ENCODE measurements around the gene ATP8A2.

The ATP8A2 gene

DNA sequence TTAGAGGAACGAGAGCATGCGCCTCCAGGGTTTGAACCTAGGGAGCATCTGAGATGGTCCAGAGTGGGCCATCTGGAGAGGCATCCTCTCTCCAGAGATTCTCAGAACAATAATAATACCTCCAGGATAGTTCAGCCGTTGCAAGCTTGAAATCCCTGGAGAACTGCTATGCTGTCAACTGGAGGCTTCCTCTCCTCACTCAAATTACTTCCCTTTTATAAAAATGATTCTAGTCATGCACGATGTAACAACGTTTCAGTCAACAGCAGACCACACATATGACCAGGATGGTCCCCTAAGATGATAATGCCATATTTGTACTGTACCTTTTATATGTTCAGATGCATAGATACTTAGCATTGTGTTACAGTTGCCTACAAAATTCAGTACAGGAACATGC lies 571.3 kb downstream of the ATP8A2 start:
- H3K4me3 ChIP-seq (ENCODE audit: low read depth, low read length) = peak overlapping the region; percentile 18
- DNase-seq (ENCODE audit: low read depth) = peak; percentile 86
- TF ChIP-seq MAX (IDR thresholded peaks at IDR 0.05; ENCODE audit: low read depth, low read length) = no peak
- no peak for TF ChIP-seq MYC (IDR thresholded peaks at IDR 0.05; ENCODE audit: low read depth, low read length)
- TF ChIP-seq POLR2A (IDR thresholded peaks at IDR 0.05; ENCODE audit: extremely low read depth, insufficient read length) = no peak
- TF ChIP-seq, protein P1, sequence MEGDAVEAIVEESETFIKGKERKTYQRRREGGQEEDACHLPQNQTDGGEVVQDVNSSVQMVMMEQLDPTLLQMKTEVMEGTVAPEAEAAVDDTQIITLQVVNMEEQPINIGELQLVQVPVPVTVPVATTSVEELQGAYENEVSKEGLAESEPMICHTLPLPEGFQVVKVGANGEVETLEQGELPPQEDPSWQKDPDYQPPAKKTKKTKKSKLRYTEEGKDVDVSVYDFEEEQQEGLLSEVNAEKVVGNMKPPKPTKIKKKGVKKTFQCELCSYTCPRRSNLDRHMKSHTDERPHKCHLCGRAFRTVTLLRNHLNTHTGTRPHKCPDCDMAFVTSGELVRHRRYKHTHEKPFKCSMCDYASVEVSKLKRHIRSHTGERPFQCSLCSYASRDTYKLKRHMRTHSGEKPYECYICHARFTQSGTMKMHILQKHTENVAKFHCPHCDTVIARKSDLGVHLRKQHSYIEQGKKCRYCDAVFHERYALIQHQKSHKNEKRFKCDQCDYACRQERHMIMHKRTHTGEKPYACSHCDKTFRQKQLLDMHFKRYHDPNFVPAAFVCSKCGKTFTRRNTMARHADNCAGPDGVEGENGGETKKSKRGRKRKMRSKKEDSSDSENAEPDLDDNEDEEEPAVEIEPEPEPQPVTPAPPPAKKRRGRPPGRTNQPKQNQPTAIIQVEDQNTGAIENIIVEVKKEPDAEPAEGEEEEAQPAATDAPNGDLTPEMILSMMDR (IDR thresholded peaks at IDR 0.05; ENCODE audit: low read depth, low read length) = no peak

DNA sequence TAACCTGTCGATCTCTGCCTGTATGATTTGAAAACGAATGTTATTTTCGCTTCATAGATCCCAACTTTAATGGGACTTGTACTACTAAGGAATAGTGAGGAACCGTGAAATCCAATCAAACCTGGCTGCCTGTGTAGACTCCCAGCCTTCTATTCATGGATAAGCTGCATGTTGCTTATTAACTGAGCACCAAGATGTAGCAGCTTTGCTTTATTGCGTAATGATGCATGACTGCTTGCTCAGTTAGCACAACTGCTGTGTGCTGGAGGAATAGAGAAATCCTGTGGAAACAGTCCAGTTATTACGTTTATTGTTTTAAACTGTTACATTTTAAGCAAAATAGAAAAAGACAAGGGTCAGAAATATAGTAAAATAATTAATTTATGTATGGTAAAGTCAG lies 571.9 kb downstream of the ATP8A2 start:
- peak; percentile 79 for DNase-seq (ENCODE audit: low read depth)
- no peak for TF ChIP-seq POLR2A (IDR thresholded peaks at IDR 0.05; ENCODE audit: extremely low read depth, insufficient read length)
- TF ChIP-seq, protein P1 (IDR thresholded peaks at IDR 0.05; ENCODE audit: low read depth, low read length) = no peak
- TF ChIP-seq MAX (IDR thresholded peaks at IDR 0.05; ENCODE audit: low read depth, low read length) = peak; percentile 41; the same call in 1 of the 2 replicates
- peak; percentile 48; the same call in 1 of the 2 replicates for TF ChIP-seq MYC (IDR thresholded peaks at IDR 0.05; ENCODE audit: low read depth, low read length)
- peak overlapping the region; percentile 18 for H3K4me3 ChIP-seq (ENCODE audit: low read depth, low read length)

DNA sequence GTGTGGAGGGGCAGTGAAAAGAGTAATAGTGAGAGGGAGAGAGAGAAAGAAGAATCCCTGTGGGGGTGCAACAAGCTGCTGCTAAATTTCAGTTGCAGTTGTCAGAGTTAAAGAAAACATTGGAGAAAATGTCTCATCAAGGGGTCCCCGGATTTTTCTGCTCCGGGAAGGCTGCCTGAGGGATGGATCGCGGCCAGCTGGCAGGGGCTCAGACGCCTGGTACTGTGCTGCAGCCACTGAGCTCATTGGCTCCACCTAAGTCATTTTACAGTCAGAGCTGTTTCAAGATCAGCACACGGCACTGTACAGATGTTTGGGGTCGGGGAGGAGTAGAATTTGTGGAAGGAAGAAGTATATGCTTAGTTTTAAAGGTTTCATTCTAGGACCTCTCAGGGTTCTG lies 573.8 kb downstream of the ATP8A2 start:
- H3K4me3 ChIP-seq (ENCODE audit: low read depth, low read length) = no peak overlapping the region
- TF ChIP-seq, protein P1 (IDR thresholded peaks at IDR 0.05; ENCODE audit: low read depth, low read length) = no peak
- no peak for TF ChIP-seq MAX (IDR thresholded peaks at IDR 0.05; ENCODE audit: low read depth, low read length)
- no peak for TF ChIP-seq MYC (IDR thresholded peaks at IDR 0.05; ENCODE audit: low read depth, low read length)
- no peak for TF ChIP-seq POLR2A (IDR thresholded peaks at IDR 0.05; ENCODE audit: extremely low read depth, insufficient read length)
- no peak for DNase-seq (ENCODE audit: low read depth)

GRCh38 chr13:25946321-25946720 lies 574.5 kb downstream of the ATP8A2 start:
- no peak for TF ChIP-seq MAX (IDR thresholded peaks at IDR 0.05; ENCODE audit: low read depth, low read length)
- TF ChIP-seq MYC (IDR thresholded peaks at IDR 0.05; ENCODE audit: low read depth, low read length) = no peak
- TF ChIP-seq, protein P1 (IDR thresholded peaks at IDR 0.05; ENCODE audit: low read depth, low read length) = no peak
- TF ChIP-seq POLR2A (IDR thresholded peaks at IDR 0.05; ENCODE audit: extremely low read depth, insufficient read length) = no peak

DNA sequence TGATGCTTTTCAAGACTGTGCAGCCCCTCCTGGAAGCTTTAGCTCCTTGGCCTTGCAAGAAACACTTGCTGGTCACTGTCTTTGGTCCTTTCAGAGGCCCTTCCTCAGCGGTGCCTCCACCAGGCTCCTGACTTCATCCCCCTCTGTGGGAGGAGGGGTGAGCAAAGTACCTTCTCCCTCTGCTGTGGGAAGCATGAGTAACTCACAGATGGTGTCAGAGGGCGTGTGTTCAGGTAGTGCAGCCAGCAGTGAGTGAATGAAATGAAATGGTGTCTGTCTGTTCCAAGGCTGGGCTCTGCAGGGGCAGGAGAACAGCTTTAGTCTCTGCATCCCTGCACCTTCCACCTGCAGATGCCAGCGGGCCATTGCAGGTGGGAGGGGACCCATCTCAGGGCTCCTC lies 577.1 kb downstream of the ATP8A2 start:
- no peak overlapping the region for H3K4me3 ChIP-seq (ENCODE audit: low read depth, low read length)
- TF ChIP-seq MAX (IDR thresholded peaks at IDR 0.05; ENCODE audit: low read depth, low read length) (no peak), POLR2A (IDR thresholded peaks at IDR 0.05; ENCODE audit: extremely low read depth, insufficient read length) (no peak), MYC (IDR thresholded peaks at IDR 0.05; ENCODE audit: low read depth, low read length) (no peak)
- TF ChIP-seq, protein P1 (IDR thresholded peaks at IDR 0.05; ENCODE audit: low read depth, low read length) = no peak
- DNase-seq (ENCODE audit: low read depth) = no peak

More at GRCh38 chr13:25946321-25946720, 574.5 kb downstream of the ATP8A2 start:
- H3K4me3 ChIP-seq (ENCODE audit: low read depth, low read length) = no peak overlapping the region
- no peak for DNase-seq (ENCODE audit: low read depth)

All from NB4 (cell line).